Measurements from ENCODE around the gene ALPK3. TPM values are rescaled to one million over a fixed set of nuclear protein-coding genes. Genes with fewer than 3 reads are reported as not detected.

ALPK3 gene
- polyA plus RNA-seq, 4 donors = 0.22 to 8.0 (median 0.93) TPM

GRCh38 chr15:84886984-84887299 lies 69.8 kb downstream of the ALPK3 start:
- DNase-seq (no peak), FAIRE-seq (no peak)
- H3K27me3 ChIP-seq (ENCODE audit: control insufficient read depth in 3 of 3, insufficient read depth in 3 of 3, low read length in 3 of 3) = peaks cover 0 to 2% (median 0%) of the 10 kb centered on the region in 3 donors
- H3K27ac ChIP-seq (ENCODE audit: low read depth in 1 of 3, low read length in 2 of 3) = peak overlapping the region in 2 of 3 donors; percentile 88 to 89
- WGBS, 3 donors = 62 to 78% (median 67%) methylated on average over 1 of the region's 1 CpG
- H3K36me3 ChIP-seq (ENCODE audit: control insufficient read depth in 3 of 3, insufficient read depth in 2 of 3, low read depth in 1 of 3, low read length in 3 of 3) = peaks cover 0 to 32% (median 0%) of the 10 kb centered on the region in 3 donors
- peaks cover 0 to 49% (median 7%) of the 10 kb centered on the region in 3 donors for H3K4me1 ChIP-seq (ENCODE audit: control insufficient read depth in 3 of 3, insufficient read depth in 2 of 3, low read depth in 1 of 3, low read length in 2 of 3)
- H3K9me3 ChIP-seq (ENCODE audit: control insufficient read depth in 2 of 2, insufficient read depth in 1 of 2, low read depth in 1 of 2, low read length in 1 of 2) = peaks cover 0 to 5% of the 10 kb centered on the region in 2 donors
- H3K4me3 ChIP-seq (ENCODE audit: low read depth in 1 of 3, low read length in 3 of 3) = peak overlapping the region in 2 of 3 donors; percentile 44 to 60

DNA sequence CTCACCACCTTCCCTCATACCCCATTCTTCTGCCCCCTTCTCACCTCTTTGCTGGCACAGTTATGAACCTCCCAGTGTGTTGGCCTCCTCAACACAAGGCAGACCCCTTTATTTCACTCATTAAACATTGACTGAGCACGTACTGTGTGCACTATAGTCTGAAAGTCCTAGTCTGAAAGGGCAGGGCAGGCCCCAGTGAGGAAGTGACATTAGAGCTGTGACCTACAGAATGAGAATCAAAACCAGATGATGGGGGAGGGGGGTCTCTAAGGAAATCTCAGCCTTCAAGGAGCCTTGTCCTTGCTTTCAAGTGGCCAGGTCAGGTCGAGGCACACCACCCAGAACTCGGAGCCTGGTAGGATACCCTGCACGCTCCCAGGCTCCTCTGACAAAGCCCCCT lies 70.8 kb downstream of the ALPK3 start:
- FAIRE-seq = no peak
- Histone ChIP-seq H3K4me3 (ENCODE audit: low read depth in 1 of 3, low read length in 3 of 3) (peak overlapping the region in 2 of 3 donors; percentile 44 to 60), H3K9me3 (ENCODE audit: control insufficient read depth in 2 of 2, insufficient read depth in 1 of 2, low read depth in 1 of 2, low read length in 1 of 2) (peaks cover 0 to 5% of the 10 kb centered on the region in 2 donors), H3K27me3 (ENCODE audit: control insufficient read depth in 3 of 3, insufficient read depth in 3 of 3, low read length in 3 of 3) (peaks cover 0 to 2% (median 0%) of the 10 kb centered on the region in 3 donors), H3K27ac (ENCODE audit: low read depth in 1 of 3, low read length in 2 of 3) (peak overlapping the region in 2 of 3 donors; percentile 88 to 89), H3K36me3 (ENCODE audit: control insufficient read depth in 3 of 3, insufficient read depth in 2 of 3, low read depth in 1 of 3, low read length in 3 of 3) (peaks cover 0 to 40% (median 0%) of the 10 kb centered on the region in 3 donors), H3K4me1 (ENCODE audit: control insufficient read depth in 3 of 3, insufficient read depth in 2 of 3, low read depth in 1 of 3, low read length in 2 of 3) (peaks cover 0 to 53% (median 7%) of the 10 kb centered on the region in 3 donors)
- 74 to 84% (median 78%) methylated on average over 4 of the region's 4 CpGs for WGBS, 3 donors
- DNase-seq = peak; percentile 44 to 56

GRCh38 chr15:84888639-84889038 lies 71.5 kb downstream of the ALPK3 start:
- DNase-seq (no peak), FAIRE-seq (no peak)
- H3K4me3 ChIP-seq (ENCODE audit: low read depth in 1 of 3, low read length in 3 of 3) = peak overlapping the region in 2 of 3 donors; percentile 44 to 60
- peaks cover 0 to 58% (median 7%) of the 10 kb centered on the region in 3 donors for H3K4me1 ChIP-seq (ENCODE audit: control insufficient read depth in 3 of 3, insufficient read depth in 2 of 3, low read depth in 1 of 3, low read length in 2 of 3)
- peaks cover 0 to 2% (median 0%) of the 10 kb centered on the region in 3 donors for H3K27me3 ChIP-seq (ENCODE audit: control insufficient read depth in 3 of 3, insufficient read depth in 3 of 3, low read length in 3 of 3)
- H3K27ac ChIP-seq (ENCODE audit: low read depth in 1 of 3, low read length in 2 of 3) = peak overlapping the region in 2 of 3 donors; percentile 88 to 89
- WGBS, 3 donors = 81 to 89% (median 86%) methylated on average over 17 of the region's 17 CpGs
- H3K36me3 ChIP-seq (ENCODE audit: control insufficient read depth in 3 of 3, insufficient read depth in 2 of 3, low read depth in 1 of 3, low read length in 3 of 3) = peaks cover 0 to 47% (median 0%) of the 10 kb centered on the region in 3 donors
- peaks cover 0 to 5% of the 10 kb centered on the region in 2 donors for H3K9me3 ChIP-seq (ENCODE audit: control insufficient read depth in 2 of 2, insufficient read depth in 1 of 2, low read depth in 1 of 2, low read length in 1 of 2)

- peak overlapping the region in 2 of 3 donors; percentile 52 to 89 for H3K27ac ChIP-seq (ENCODE audit: low read depth in 1 of 3, low read length in 2 of 3)
- H3K9me3 ChIP-seq (ENCODE audit: control insufficient read depth in 2 of 2, insufficient read depth in 1 of 2, low read depth in 1 of 2, low read length in 1 of 2) = peaks cover 0 to 5% of the 10 kb centered on the region in 2 donors
- DNase-seq (no peak), FAIRE-seq (no peak)
- H3K4me1 ChIP-seq (ENCODE audit: control insufficient read depth in 3 of 3, insufficient read depth in 2 of 3, low read depth in 1 of 3, low read length in 2 of 3) = peaks cover 0 to 52% (median 3%) of the 10 kb centered on the region in 3 donors
- 78 to 91% (median 86%) methylated on average over 7 to 8 of the region's 8 CpGs for WGBS, 3 donors
- H3K27me3 ChIP-seq (ENCODE audit: control insufficient read depth in 3 of 3, insufficient read depth in 3 of 3, low read length in 3 of 3) = peaks cover 0 to under 1% (median 0%) of the 10 kb centered on the region in 3 donors
- H3K36me3 ChIP-seq (ENCODE audit: control insufficient read depth in 3 of 3, insufficient read depth in 2 of 3, low read depth in 1 of 3, low read length in 3 of 3) = peaks cover 0 to 55% (median 0%) of the 10 kb centered on the region in 3 donors
- H3K4me3 ChIP-seq (ENCODE audit: low read depth in 1 of 3, low read length in 3 of 3) = no peak overlapping the region
Measured at GRCh38 chr15:84889313-84889990, 72.3 kb downstream of the ALPK3 start.

DNA sequence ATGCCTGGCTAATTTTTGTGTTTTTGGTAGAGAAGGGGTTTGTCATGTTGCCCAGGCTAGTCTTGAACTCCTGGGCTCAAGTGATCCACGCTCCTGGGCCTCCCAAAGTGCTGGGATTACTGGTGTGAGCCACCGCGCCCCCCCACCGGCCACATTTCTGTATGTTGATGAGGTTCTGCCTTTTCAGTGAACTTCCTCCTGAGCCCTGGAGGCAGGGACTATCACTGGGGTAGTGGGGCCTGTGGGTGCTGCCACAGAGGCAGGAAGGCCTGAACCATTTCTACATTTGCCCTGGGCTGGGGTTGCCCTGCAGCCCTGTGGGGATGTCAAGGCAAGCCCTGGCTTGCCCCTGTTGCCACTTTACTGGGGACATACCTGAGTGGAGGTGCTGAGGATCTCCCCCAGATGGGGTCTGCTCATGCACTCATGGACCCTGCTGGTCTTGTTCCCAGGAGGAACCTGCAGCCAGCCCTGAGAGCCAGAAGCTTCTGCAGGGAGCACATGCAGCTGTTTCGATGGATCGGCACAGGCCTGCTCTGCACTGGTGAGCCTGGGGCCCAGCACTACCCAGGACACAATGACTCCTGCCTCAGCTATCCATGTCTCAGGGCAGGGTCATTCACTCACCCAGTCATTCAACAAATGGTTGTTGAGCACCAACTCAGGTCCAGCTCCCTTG lies 73.0 kb downstream of the ALPK3 start:
- FAIRE-seq = no peak
- peaks cover 0 to 51% (median 3%) of the 10 kb centered on the region in 3 donors for H3K4me1 ChIP-seq (ENCODE audit: control insufficient read depth in 3 of 3, insufficient read depth in 2 of 3, low read depth in 1 of 3, low read length in 2 of 3)
- WGBS, 3 donors = 89 to 96% (median 91%) methylated on average over 6 of the region's 6 CpGs

DNA sequence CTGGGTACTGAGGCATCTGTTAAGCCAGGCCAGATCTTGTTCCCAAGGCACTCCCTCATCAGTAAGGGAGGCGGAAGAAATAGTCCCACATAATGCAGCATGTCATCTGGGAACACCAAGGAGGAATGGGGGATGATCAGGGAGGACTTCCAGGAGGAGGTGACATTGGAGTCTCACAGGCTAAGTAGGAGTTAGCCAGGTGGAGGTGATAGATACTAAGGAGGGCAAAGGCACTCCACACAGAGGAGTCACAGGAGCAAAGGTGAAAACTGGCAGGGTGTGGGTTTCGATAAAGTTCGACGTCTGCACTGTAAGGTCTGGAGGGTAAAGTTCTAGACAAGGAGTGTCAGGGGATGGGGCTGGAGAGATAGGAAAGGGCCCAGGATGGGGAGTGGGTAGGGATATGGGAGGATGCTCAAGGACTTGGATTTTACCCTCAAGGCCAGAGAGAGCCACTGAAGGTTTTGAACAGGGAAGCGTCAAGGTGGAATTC lies 73.6 kb downstream of the ALPK3 start:
- H3K36me3 ChIP-seq (ENCODE audit: control insufficient read depth in 3 of 3, insufficient read depth in 2 of 3, low read depth in 1 of 3, low read length in 3 of 3) = peaks cover 0 to 66% (median 2%) of the 10 kb centered on the region in 3 donors
- peaks cover 0 to 5% of the 10 kb centered on the region in 2 donors for H3K9me3 ChIP-seq (ENCODE audit: control insufficient read depth in 2 of 2, insufficient read depth in 1 of 2, low read depth in 1 of 2, low read length in 1 of 2)
- no peaks in the 10 kb centered on the region for H3K27me3 ChIP-seq (ENCODE audit: control insufficient read depth in 3 of 3, insufficient read depth in 3 of 3, low read length in 3 of 3)
- FAIRE-seq (no peak), DNase-seq (peak; percentile 79 to 93)
- no peak overlapping the region for H3K4me3 ChIP-seq (ENCODE audit: low read depth in 1 of 3, low read length in 3 of 3)
- WGBS, 3 donors = 39 to 76% (median 60%) methylated on average over 5 of the region's 5 CpGs
- peak overlapping the region in 2 of 3 donors; percentile 27 to 43 for H3K27ac ChIP-seq (ENCODE audit: low read depth in 1 of 3, low read length in 2 of 3)
- H3K4me1 ChIP-seq (ENCODE audit: control insufficient read depth in 3 of 3, insufficient read depth in 2 of 3, low read depth in 1 of 3, low read length in 2 of 3) = peaks cover 0 to 50% (median 3%) of the 10 kb centered on the region in 3 donors

More for the DNA sequence above, 73.0 kb downstream of the ALPK3 start:
- H3K27ac ChIP-seq (ENCODE audit: low read depth in 1 of 3, low read length in 2 of 3) = peak overlapping the region in 2 of 3 donors; percentile 27 to 35
- no peak overlapping the region for H3K4me3 ChIP-seq (ENCODE audit: low read depth in 1 of 3, low read length in 3 of 3)
- H3K36me3 ChIP-seq (ENCODE audit: control insufficient read depth in 3 of 3, insufficient read depth in 2 of 3, low read depth in 1 of 3, low read length in 3 of 3) = peaks cover 0 to 62% (median 0%) of the 10 kb centered on the region in 3 donors
- H3K9me3 ChIP-seq (ENCODE audit: control insufficient read depth in 2 of 2, insufficient read depth in 1 of 2, low read depth in 1 of 2, low read length in 1 of 2) = peaks cover 0 to 5% of the 10 kb centered on the region in 2 donors
- H3K27me3 ChIP-seq (ENCODE audit: control insufficient read depth in 3 of 3, insufficient read depth in 3 of 3, low read length in 3 of 3) = no peaks in the 10 kb centered on the region
- no peak for DNase-seq

DNA sequence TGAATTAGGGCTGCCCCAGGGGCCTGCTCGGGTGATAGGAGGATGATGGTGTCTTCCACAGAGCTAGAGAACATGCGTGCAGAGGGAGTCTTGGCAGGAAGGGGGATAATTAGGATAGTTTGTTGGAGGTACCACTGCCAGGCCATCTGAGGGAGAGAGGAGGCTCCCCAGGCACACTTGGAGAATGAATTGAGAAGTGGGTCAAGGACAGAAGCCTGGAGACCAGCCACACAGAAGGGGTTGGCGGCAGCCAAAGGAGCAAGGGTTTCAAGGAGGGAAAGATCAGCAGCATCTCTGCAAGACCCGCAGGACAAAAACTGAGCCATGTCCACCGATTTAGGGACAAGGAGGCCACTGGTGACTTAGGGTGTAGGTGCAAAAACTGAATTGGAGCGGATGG lies 74.2 kb downstream of the ALPK3 start:
- DNase-seq (no peak), FAIRE-seq (no peak)
- H3K9me3 ChIP-seq (ENCODE audit: control insufficient read depth in 2 of 2, insufficient read depth in 1 of 2, low read depth in 1 of 2, low read length in 1 of 2) = peaks cover 0 to 5% of the 10 kb centered on the region in 2 donors
- no peak overlapping the region for H3K4me3 ChIP-seq (ENCODE audit: low read depth in 1 of 3, low read length in 3 of 3)
- no peaks in the 10 kb centered on the region for H3K27me3 ChIP-seq (ENCODE audit: control insufficient read depth in 3 of 3, insufficient read depth in 3 of 3, low read length in 3 of 3)
- WGBS, 3 donors = 87 to 88% (median 88%) methylated on average over 6 of the region's 6 CpGs
- peaks cover 0 to 67% (median 4%) of the 10 kb centered on the region in 3 donors for H3K36me3 ChIP-seq (ENCODE audit: control insufficient read depth in 3 of 3, insufficient read depth in 2 of 3, low read depth in 1 of 3, low read length in 3 of 3)
- H3K4me1 ChIP-seq (ENCODE audit: control insufficient read depth in 3 of 3, insufficient read depth in 2 of 3, low read depth in 1 of 3, low read length in 2 of 3) = peaks cover 0 to 43% (median 3%) of the 10 kb centered on the region in 3 donors
- peak overlapping the region in 2 of 3 donors; percentile 28 to 43 for H3K27ac ChIP-seq (ENCODE audit: low read depth in 1 of 3, low read length in 2 of 3)

DNA sequence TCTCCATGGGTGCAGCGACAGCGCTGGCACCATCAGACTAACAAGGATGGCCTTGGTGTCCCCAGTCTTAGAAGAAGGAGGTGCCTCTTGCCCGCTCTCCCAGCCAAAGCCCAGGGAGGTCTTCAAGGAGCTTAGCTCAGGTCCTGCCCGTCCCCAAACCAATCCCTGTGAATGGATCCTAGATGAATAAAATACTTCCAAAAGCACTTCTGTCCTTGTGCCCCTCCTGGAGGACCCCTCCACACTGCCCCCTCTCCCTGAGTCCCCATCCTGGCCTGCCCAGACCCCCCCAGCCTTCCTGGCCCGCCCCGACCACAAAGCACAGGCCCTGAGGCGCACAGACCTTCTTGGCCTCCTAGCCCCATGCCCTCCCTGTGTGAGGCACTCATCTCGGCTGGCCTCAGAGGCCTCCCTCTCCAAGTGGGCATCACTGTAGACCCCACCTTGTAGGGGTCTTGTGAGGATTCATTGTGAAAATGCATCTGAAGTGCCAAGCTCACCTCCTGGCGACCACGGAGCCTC lies 75.7 kb downstream of the ALPK3 start:
- Histone ChIP-seq H3K4me3 (ENCODE audit: low read depth in 1 of 3, low read length in 3 of 3) (no peak overlapping the region), H3K36me3 (ENCODE audit: control insufficient read depth in 3 of 3, insufficient read depth in 2 of 3, low read depth in 1 of 3, low read length in 3 of 3) (peaks cover 0 to 69% (median 4%) of the 10 kb centered on the region in 3 donors), H3K4me1 (ENCODE audit: control insufficient read depth in 3 of 3, insufficient read depth in 2 of 3, low read depth in 1 of 3, low read length in 2 of 3) (peaks cover 0 to 39% (median 3%) of the 10 kb centered on the region in 3 donors), H3K9me3 (ENCODE audit: control insufficient read depth in 2 of 2, insufficient read depth in 1 of 2, low read depth in 1 of 2, low read length in 1 of 2) (peaks cover 0 to 5% of the 10 kb centered on the region in 2 donors), H3K27ac (ENCODE audit: low read depth in 1 of 3, low read length in 2 of 3) (no peak overlapping the region), H3K27me3 (ENCODE audit: control insufficient read depth in 3 of 3, insufficient read depth in 3 of 3, low read length in 3 of 3) (no peaks in the 10 kb centered on the region)
- FAIRE-seq = no peak
- no peak for DNase-seq
- WGBS, 3 donors = 87 to 97% (median 88%) methylated on average over 10 of the region's 10 CpGs

Data from small intestine (tissue), 7 donors.